Measurements from ENCODE around the gene LPAR1.

LPAR1 gene

GRCh38 chr9:111038331-111039230, at the start of gene LPAR1:
Gene LPAR1, minus strand, starts transcription at chr9:111038470. Its CDS starts 66,353 bp downstream, at chr9:110972117.
- DNase-seq (ENCODE audit: extremely low read depth, low read depth), result no peak
- peak; percentile 1 for TF ChIP-seq CTCF (IDR thresholded peaks at IDR 0.05; ENCODE audit: low read depth, low read length)

- no peak for DNase-seq (ENCODE audit: extremely low read depth, low read depth)
- no peak for TF ChIP-seq CTCF (IDR thresholded peaks at IDR 0.05; ENCODE audit: low read depth, low read length)
Observed at GRCh38 chr9:111078391-111079038, 40.2 kb upstream of the LPAR1 start.

GRCh38 chr9:111076519-111076918, 38.2 kb upstream of the LPAR1 start:
- no peak for TF ChIP-seq CTCF (IDR thresholded peaks at IDR 0.05; ENCODE audit: low read depth, low read length)
- DNase-seq (ENCODE audit: extremely low read depth, low read depth), result no peak

- no peak for DNase-seq (ENCODE audit: extremely low read depth, low read depth)
- TF ChIP-seq CTCF (IDR thresholded peaks at IDR 0.05; ENCODE audit: low read depth, low read length), result no peak
Observed at GRCh38 chr9:111076042-111076441, 37.8 kb upstream of the LPAR1 start.

- no peak for DNase-seq (ENCODE audit: extremely low read depth, low read depth)
- TF ChIP-seq CTCF (IDR thresholded peaks at IDR 0.05; ENCODE audit: low read depth, low read length), result no peak
Observed at GRCh38 chr9:111074395-111074794, 36.1 kb upstream of the LPAR1 start.

GRCh38 chr9:111069183-111069582, 30.9 kb upstream of the LPAR1 start:
- no peak for DNase-seq (ENCODE audit: extremely low read depth, low read depth)
- TF ChIP-seq CTCF (IDR thresholded peaks at IDR 0.05; ENCODE audit: low read depth, low read length), result no peak

GRCh38 chr9:111068771-111069170, 30.5 kb upstream of the LPAR1 start:
- no peak for TF ChIP-seq CTCF (IDR thresholded peaks at IDR 0.05; ENCODE audit: low read depth, low read length)

More at GRCh38 chr9:111068771-111069170, 30.5 kb upstream of the LPAR1 start:
- DNase-seq (ENCODE audit: extremely low read depth, low read depth), result peak; percentile 22
